ENCODE measurements around the gene FJX1. TPM values are rescaled to one million over a fixed set of nuclear protein-coding genes. Genes with fewer than 3 reads are reported as not detected.

FJX1 gene
- total RNA-seq, 1 experiment from 2014 or later = 8.3 TPM

DNA sequence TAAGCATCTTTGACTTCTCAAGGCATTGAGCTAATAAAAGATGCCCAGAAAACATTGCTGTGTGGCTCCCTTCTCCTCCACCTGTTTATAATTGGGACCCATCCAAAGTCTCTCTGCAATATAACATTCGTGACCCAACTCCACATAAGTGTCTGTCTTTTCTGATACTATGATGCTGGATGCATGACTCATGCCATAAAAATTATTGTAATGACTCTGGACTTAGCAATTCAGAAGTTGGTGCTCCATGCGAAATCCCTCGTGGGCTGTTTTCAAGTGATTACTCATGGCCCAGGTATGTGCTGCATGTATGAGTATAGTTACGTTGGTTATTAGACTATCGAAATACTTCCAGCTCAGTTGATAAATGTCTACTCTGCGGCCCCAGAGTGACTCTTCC is 11.7 kb downstream of the FJX1 start:
- ATAC-seq = no peak
- POLR2A ChIA-PET = no interaction called here
- TF ChIP-seq, protein P1, sequence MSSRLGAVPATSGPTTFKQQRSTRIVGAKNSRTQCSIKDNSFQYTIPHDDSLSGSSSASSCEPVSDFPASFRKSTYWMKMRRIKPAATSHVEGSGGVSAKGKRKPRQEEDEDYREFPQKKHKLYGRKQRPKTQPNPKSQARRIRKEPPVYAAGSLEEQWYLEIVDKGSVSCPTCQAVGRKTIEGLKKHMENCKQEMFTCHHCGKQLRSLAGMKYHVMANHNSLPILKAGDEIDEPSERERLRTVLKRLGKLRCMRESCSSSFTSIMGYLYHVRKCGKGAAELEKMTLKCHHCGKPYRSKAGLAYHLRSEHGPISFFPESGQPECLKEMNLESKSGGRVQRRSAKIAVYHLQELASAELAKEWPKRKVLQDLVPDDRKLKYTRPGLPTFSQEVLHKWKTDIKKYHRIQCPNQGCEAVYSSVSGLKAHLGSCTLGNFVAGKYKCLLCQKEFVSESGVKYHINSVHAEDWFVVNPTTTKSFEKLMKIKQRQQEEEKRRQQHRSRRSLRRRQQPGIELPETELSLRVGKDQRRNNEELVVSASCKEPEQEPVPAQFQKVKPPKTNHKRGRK (CRISPR knock-in tag; IDR thresholded peaks at IDR 0.05; ENCODE audit: borderline replicate concordance) = no peak
- TF ChIP-seq, protein P2, sequence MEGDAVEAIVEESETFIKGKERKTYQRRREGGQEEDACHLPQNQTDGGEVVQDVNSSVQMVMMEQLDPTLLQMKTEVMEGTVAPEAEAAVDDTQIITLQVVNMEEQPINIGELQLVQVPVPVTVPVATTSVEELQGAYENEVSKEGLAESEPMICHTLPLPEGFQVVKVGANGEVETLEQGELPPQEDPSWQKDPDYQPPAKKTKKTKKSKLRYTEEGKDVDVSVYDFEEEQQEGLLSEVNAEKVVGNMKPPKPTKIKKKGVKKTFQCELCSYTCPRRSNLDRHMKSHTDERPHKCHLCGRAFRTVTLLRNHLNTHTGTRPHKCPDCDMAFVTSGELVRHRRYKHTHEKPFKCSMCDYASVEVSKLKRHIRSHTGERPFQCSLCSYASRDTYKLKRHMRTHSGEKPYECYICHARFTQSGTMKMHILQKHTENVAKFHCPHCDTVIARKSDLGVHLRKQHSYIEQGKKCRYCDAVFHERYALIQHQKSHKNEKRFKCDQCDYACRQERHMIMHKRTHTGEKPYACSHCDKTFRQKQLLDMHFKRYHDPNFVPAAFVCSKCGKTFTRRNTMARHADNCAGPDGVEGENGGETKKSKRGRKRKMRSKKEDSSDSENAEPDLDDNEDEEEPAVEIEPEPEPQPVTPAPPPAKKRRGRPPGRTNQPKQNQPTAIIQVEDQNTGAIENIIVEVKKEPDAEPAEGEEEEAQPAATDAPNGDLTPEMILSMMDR (IDR thresholded peaks at IDR 0.05) = no peak
- TF ChIP-seq ELF4 (CRISPR knock-in tag; IDR thresholded peaks at IDR 0.05; ENCODE audit: low read depth) (no peak), ZSCAN18 (CRISPR knock-in tag; IDR thresholded peaks at IDR 0.05) (no peak), ZNF121 (CRISPR knock-in tag; IDR thresholded peaks at IDR 0.05) (no peak), SP1 (CRISPR knock-in tag; conservative IDR thresholded peaks at IDR 0.05) (no peak), NR3C1 (CRISPR knock-in tag; conservative IDR thresholded peaks at IDR 0.05; ENCODE audit: low read depth) (no peak), IRF2 (CRISPR knock-in tag; IDR thresholded peaks at IDR 0.05; ENCODE audit: borderline replicate concordance, low read depth) (no peak), NFATC4 (CRISPR knock-in tag; IDR thresholded peaks at IDR 0.05) (no peak), ATF3 (CRISPR knock-in tag; conservative IDR thresholded peaks at IDR 0.05) (no peak)
- CTCF ChIA-PET = interaction anchor here (1.0 to 1.4 kb wide), 2 partner anchors 192 to 629 kb away, joined by 4 to 9 read pairs; no protein-coding TSS in a partner anchor
- no peak for DNase-seq (ENCODE audit: low spot score)
- Mint-ChIP-seq H3K4me1 (0 out of 2 replicates have a peak, but pooled peaks cover 4% of the 10 kb centered on the region), H3K27ac (no peak overlapping the region), H3K36me3 (no peaks in the 10 kb centered on the region), H3K27me3 (ENCODE audit: low read depth) (peaks cover 25% of the 10 kb centered on the region), H3K9me3 (peaks cover 6% of the 10 kb centered on the region; the same call in 1 of the 2 replicates), H3K4me3 (no peak overlapping the region)

GRCh38 chr11:35631891-35632290 is 13.6 kb downstream of the FJX1 start:
- H3K36me3 Mint-ChIP-seq = no peaks in the 10 kb centered on the region
- peaks cover 18% of the 10 kb centered on the region for H3K27me3 Mint-ChIP-seq (ENCODE audit: low read depth)
- peaks cover 6% of the 10 kb centered on the region; the same call in 1 of the 2 replicates for H3K9me3 Mint-ChIP-seq
- DNase-seq (ENCODE audit: low spot score) (no peak), ATAC-seq (no peak)
- TF ChIP-seq ZNF317 (CRISPR knock-in tag; IDR thresholded peaks at IDR 0.05; ENCODE audit: borderline replicate concordance, low read depth) (no peak), JAZF1 (CRISPR knock-in tag; IDR thresholded peaks at IDR 0.05) (no peak), NFATC4 (CRISPR knock-in tag; IDR thresholded peaks at IDR 0.05) (no peak), ZNF138 (CRISPR knock-in tag; conservative IDR thresholded peaks at IDR 0.05) (no peak), ATF1 (CRISPR knock-in tag; IDR thresholded peaks at IDR 0.05) (no peak), ETV6 (CRISPR knock-in tag; IDR thresholded peaks at IDR 0.05) (no peak)
- TF ChIP-seq, protein P3, sequence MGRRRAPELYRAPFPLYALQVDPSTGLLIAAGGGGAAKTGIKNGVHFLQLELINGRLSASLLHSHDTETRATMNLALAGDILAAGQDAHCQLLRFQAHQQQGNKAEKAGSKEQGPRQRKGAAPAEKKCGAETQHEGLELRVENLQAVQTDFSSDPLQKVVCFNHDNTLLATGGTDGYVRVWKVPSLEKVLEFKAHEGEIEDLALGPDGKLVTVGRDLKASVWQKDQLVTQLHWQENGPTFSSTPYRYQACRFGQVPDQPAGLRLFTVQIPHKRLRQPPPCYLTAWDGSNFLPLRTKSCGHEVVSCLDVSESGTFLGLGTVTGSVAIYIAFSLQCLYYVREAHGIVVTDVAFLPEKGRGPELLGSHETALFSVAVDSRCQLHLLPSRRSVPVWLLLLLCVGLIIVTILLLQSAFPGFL (CRISPR knock-in tag; IDR thresholded peaks at IDR 0.05; ENCODE audit: borderline replicate concordance) = no peak
- POLR2A ChIA-PET = no interaction called here
- 0 out of 2 replicates have a peak, but pooled peaks cover 4% of the 10 kb centered on the region for H3K4me1 Mint-ChIP-seq
- H3K4me3 Mint-ChIP-seq = no peak overlapping the region
- CTCF ChIA-PET = no interaction called here
- H3K27ac Mint-ChIP-seq = no peak overlapping the region

DNA sequence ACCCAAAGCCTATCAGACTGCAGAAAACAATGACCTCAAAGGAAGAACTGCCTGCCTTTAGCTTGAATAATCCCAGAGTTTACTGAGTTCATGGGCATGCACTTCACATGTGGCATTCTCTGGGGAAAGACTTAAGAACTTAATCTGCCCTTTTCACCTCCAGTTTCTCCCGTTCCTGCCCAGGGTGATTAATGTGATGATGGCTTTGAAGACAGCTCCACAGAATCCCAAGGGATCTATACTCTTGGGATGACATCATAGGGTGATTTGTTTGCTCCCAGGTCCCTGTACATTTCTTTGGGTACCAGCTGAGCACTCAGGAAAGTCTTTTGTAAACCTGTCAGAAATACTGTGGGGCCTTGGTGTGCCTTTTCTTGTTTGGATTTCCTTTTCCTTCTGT is 14.0 kb downstream of the FJX1 start:
- DNase-seq (ENCODE audit: low spot score) = no peak
- no peak for ATAC-seq
- Mint-ChIP-seq H3K9me3 (peaks cover 6% of the 10 kb centered on the region; the same call in 1 of the 2 replicates), H3K27me3 (ENCODE audit: low read depth) (peaks cover 14% of the 10 kb centered on the region), H3K4me3 (no peak overlapping the region), H3K4me1 (0 out of 2 replicates have a peak, but pooled peaks cover 4% of the 10 kb centered on the region), H3K36me3 (no peaks in the 10 kb centered on the region), H3K27ac (no peak overlapping the region)
- CTCF ChIA-PET = no interaction called here
- POLR2A ChIA-PET = no interaction called here
- TF ChIP-seq GABPB1 (CRISPR knock-in tag; IDR thresholded peaks at IDR 0.05) = no peak
- TF ChIP-seq MYBL2 (CRISPR knock-in tag; IDR thresholded peaks at IDR 0.05) = no peak
- no peak for TF ChIP-seq KAT7 (CRISPR knock-in tag; IDR thresholded peaks at IDR 0.05; ENCODE audit: borderline replicate concordance)
- TF ChIP-seq HMGA2 (CRISPR knock-in tag; IDR thresholded peaks at IDR 0.05) = no peak
- no peak for TF ChIP-seq SP1 (CRISPR knock-in tag; conservative IDR thresholded peaks at IDR 0.05)
- TF ChIP-seq ATF1 (CRISPR knock-in tag; IDR thresholded peaks at IDR 0.05) = no peak
- no peak for TF ChIP-seq ZNF263 (CRISPR knock-in tag; IDR thresholded peaks at IDR 0.05; ENCODE audit: low read depth)
- TF ChIP-seq FOXK1 (CRISPR knock-in tag; IDR thresholded peaks at IDR 0.05) = no peak
- TF ChIP-seq, protein P4, sequence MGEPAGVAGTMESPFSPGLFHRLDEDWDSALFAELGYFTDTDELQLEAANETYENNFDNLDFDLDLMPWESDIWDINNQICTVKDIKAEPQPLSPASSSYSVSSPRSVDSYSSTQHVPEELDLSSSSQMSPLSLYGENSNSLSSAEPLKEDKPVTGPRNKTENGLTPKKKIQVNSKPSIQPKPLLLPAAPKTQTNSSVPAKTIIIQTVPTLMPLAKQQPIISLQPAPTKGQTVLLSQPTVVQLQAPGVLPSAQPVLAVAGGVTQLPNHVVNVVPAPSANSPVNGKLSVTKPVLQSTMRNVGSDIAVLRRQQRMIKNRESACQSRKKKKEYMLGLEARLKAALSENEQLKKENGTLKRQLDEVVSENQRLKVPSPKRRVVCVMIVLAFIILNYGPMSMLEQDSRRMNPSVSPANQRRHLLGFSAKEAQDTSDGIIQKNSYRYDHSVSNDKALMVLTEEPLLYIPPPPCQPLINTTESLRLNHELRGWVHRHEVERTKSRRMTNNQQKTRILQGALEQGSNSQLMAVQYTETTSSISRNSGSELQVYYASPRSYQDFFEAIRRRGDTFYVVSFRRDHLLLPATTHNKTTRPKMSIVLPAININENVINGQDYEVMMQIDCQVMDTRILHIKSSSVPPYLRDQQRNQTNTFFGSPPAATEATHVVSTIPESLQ (CRISPR knock-in tag; IDR thresholded peaks at IDR 0.05) = no peak
- TF ChIP-seq ZBTB43 (CRISPR knock-in tag; IDR thresholded peaks at IDR 0.05) = no peak
